NB4 (cell line): Measurements from ENCODE around the gene HECA.
"Not testable (repeated sequence)": the region's sequence is repeated elsewhere in the genome, so short reads cannot be mapped to it uniquely, and the experiment has no call there.

Experiments
- DNase-seq: peaks from one replicate; pipeline ENCODE4 v3.0.0; 2010; ENCODE audit warnings: low read depth
- H3K4me3 ChIP-seq: one replicate; pipeline ENCODE4 v1.5.1; 2011; ENCODE audit warnings: mild to moderate bottlenecking, low read depth, low read length, moderate library complexity
- MYC ChIP-seq: IDR thresholded peaks from 2 replicates; pipeline ENCODE4 v1.6.1; 2011; ENCODE audit warnings: low read depth, low read length
- POLR2A ChIP-seq: IDR thresholded peaks from 2 replicates; pipeline ENCODE4 v1.6.1; 2011; ENCODE audit warnings: mild to moderate bottlenecking; ENCODE audit not compliant: insufficient read length; ENCODE audit errors: extremely low read depth
- TF ChIP-seq, protein P1 (sequence below): IDR thresholded peaks from 2 replicates; pipeline ENCODE4 v1.6.1; 2011; ENCODE audit warnings: low read depth, low read length
- TF ChIP-seq, protein P2 (sequence below): IDR thresholded peaks from one replicate; pipeline ENCODE4 v1.5.1; 2012; ENCODE audit warnings: low read depth, low read length

Gene HECA

DNA sequence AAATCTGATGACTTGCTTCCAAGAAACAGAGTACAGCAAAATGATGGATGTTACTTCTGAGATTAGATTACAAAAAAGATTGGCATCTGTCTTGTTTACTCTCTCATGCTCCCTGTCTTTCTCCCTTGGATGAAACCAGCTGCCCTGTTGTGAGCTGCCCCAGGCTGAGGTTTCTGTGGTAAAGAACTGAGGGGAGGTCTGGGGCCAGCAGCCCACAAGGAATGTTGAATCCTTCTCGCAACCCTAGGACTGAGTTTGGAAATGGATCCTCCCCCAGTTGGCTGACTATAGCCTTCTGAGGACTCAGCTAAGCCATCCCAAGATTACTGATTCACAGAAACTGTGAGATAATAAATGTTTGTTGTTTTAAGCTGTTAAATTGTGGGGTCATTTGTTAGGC, 5.6 kb upstream of the HECA start:
- TF ChIP-seq, protein P1, sequence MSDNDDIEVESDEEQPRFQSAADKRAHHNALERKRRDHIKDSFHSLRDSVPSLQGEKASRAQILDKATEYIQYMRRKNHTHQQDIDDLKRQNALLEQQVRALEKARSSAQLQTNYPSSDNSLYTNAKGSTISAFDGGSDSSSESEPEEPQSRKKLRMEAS: no peak
- no peak for TF ChIP-seq MYC
- TF ChIP-seq, protein P2, sequence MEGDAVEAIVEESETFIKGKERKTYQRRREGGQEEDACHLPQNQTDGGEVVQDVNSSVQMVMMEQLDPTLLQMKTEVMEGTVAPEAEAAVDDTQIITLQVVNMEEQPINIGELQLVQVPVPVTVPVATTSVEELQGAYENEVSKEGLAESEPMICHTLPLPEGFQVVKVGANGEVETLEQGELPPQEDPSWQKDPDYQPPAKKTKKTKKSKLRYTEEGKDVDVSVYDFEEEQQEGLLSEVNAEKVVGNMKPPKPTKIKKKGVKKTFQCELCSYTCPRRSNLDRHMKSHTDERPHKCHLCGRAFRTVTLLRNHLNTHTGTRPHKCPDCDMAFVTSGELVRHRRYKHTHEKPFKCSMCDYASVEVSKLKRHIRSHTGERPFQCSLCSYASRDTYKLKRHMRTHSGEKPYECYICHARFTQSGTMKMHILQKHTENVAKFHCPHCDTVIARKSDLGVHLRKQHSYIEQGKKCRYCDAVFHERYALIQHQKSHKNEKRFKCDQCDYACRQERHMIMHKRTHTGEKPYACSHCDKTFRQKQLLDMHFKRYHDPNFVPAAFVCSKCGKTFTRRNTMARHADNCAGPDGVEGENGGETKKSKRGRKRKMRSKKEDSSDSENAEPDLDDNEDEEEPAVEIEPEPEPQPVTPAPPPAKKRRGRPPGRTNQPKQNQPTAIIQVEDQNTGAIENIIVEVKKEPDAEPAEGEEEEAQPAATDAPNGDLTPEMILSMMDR: no peak
- no peak for TF ChIP-seq POLR2A
- no peak overlapping the region for H3K4me3 ChIP-seq
- peak; percentile 49 for DNase-seq

DNA sequence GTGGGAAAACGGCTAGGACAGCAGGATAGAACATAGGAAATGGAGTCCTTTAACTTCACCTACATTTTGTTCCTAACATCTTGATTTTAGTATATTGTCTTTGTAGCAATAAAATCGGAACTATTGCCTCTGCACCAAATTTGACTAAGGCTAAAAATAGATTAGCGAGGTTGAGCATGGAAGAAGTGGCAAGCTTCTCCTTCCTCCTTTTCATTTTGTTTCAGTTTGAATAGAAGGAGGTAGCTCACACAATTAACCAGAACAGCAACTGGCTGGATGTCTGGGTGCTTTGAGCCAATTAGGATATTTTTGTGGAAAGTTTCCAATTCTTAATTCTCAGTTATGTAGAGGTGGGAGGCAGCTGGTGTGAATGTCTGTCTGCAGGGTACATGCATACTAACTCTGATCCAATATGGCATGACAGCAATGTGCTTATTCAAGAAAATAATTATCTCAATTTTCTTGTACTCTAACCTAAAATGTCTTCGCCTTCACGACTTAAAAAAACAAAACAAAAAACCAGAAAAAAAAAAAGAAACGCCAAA, 3.1 kb upstream of the HECA start:
- TF ChIP-seq, protein P1: no peak
- no peak for TF ChIP-seq MYC
- no peak for TF ChIP-seq POLR2A
- TF ChIP-seq, protein P2: no peak
- no peak overlapping the region for H3K4me3 ChIP-seq
- DNase-seq: peak; percentile 32

DNA sequence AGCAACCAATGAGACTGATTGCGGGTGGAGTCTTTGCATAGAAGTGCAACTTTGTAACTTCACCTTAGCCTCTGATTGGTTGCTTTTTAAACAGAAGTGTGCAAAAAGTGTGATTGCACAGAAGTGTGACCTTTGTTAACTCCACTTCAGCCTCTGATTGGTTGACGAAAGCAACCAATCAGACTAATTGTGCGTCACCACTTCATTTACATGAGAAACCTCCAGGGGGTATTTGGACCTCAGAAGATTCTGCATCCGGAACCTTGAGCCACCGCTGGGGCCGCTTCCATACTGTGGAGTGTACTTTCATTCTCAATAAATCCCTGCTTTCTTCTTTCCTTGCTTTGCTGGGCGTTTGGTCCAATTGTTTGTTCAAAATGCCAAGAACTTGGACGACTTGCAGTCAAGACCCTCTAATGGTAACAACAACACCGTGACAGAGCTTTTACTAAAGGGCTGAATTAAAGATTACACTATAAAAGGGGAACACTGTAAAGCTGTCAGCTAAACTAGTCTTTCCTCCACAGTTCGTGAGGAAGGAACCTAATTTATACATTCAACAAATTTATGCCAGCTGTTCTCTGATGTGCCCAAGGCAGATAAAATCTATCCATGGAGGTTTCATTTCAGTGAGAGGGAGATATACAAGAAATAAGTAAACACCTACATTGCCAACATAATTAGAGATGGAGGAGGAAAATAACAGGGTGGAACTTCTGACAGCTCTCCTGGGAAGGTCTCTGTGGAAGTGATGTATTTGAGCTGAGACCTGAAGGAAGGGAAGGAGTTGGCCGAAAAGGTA, 1.4 kb upstream of the HECA start:
- TF ChIP-seq, protein P1: no peak
- TF ChIP-seq MYC (no peak), POLR2A (no peak)
- TF ChIP-seq, protein P2: no peak
- DNase-seq: no peak
- H3K4me3 ChIP-seq: no peak overlapping the region

DNA sequence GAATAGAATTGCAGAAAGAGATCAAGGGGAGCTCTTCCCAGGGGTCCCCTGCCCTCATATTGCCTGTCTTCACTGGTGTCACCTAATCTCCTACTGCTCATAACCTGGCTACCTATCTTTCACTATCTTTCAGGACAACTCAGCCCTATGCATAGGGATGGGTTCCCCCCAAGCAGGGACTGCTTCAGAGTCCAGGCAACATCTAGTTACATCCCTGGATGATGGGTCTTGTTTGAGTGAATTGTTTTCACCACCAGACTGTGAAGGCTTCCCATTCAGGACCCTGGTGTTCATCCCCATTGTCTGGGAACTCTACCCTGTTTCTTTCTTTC, 850 bp upstream of the HECA start:
- H3K4me3 ChIP-seq: no peak overlapping the region
- DNase-seq: no peak
- TF ChIP-seq POLR2A: no peak
- TF ChIP-seq MYC: no peak
- TF ChIP-seq, protein P2: no peak
- TF ChIP-seq, protein P1: no peak

DNA sequence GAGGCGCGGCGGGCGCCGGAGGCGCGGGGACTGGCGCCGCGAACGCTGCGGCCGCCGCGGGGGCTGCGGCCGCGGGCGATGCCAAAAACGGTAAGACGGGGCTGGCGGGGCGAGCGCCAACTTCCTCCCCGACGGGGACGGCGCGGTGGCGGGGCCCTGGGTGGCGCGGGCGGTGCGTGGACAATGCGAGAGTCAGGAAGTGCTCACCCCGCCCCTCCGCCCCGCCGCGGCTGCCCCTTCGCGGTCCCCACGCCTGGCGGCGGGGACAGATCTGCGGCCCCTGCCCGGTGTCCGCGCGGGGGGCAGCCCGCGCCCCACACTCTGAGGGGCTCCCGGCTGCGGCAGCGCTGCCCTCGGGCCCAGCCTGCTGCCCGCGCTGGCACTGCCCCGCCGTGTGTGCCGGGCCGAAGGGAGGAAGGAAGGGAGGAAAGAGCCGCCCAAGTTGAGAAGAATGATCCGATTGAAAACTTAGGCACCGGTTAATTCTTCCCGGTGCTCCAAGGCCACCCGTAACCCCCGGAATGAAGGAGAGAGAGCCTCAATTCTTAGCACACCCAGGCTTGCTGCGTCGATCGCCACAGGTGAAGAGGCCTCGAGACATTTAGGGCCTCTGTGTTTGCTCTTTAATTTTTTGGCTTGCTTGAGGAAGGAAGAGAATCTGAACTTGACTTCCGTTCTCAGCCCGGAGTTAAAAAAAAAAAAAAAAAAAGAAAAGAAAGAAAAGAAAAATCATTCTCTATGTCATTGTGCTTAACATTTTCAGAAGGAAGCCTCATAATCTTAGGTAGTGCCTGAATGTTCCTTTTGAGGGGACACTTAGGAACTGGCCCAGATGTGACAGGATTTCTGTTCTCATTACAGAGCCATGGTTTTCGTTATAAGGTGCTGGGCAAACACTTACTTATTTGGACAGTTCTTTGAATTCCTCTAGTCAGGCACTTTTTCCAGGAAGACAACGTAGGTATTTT, 982 bp downstream of the HECA start:
- TF ChIP-seq MYC: no peak
- peak overlapping the region; percentile 74 for H3K4me3 ChIP-seq
- DNase-seq: peak; percentile 73

DNA sequence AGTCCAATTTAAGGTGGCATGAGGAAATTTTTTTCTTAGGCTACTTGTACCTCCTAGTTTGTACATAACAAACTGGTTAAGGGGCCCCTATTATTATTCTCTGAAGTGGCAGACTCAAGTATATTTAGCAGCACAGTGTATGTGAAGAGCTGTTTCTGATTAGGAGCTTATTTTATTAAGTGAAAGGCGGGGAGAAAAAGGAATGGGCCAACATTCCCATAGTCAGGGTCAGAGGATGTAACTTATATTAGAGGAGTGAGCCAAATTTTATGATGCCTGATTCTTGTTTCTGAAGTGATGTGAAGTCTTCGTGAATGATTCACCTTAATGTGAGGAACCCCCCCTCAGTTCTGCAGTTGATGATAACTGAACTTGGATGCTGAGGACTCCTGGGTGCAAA, 2.8 kb downstream of the HECA start:
- TF ChIP-seq POLR2A (no peak), MYC (no peak)
- TF ChIP-seq, protein P2: no peak
- TF ChIP-seq, protein P1: no peak
- H3K4me3 ChIP-seq: peak overlapping the region; percentile 42
- DNase-seq: no peak

DNA sequence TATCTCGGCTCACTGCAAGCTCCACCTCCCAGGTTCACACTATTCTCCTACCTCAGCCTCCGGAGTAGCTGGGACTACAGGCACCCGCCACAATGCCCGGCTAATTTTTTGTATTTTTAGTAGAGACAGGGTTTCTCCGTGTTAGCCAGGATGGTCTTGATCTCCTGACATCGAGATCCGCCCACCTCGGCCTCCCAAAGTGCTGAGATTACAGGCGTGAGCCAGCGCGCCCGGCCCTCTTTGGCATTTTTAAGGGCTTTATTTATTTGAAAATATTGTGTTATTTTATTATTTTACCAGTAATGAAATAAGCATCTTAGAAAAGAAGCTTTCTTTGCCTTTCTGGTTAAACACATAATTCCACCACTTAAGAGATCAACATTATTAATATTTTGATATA, 6.0 kb downstream of the HECA start:
- H3K4me3 ChIP-seq, DNase-seq: not testable (repeated sequence)
